HL-60 (cell line): ENCODE measurements around the gene SCARB2.

Experiments used
- TF ChIP-seq, protein P1 (sequence below): IDR thresholded peaks from 2 replicates; pipeline ENCODE4 v1.6.1; 2012; ENCODE audit warnings: low read depth; ENCODE audit not compliant: insufficient replicate concordance
- TF ChIP-seq, protein P2 (sequence below): IDR thresholded peaks from one replicate; pipeline ENCODE4 v1.5.1; 2011; ENCODE audit warnings: low read length, control low read depth, inconsistent platforms; ENCODE audit not compliant: insufficient read depth

- TF ChIP-seq, protein P1, sequence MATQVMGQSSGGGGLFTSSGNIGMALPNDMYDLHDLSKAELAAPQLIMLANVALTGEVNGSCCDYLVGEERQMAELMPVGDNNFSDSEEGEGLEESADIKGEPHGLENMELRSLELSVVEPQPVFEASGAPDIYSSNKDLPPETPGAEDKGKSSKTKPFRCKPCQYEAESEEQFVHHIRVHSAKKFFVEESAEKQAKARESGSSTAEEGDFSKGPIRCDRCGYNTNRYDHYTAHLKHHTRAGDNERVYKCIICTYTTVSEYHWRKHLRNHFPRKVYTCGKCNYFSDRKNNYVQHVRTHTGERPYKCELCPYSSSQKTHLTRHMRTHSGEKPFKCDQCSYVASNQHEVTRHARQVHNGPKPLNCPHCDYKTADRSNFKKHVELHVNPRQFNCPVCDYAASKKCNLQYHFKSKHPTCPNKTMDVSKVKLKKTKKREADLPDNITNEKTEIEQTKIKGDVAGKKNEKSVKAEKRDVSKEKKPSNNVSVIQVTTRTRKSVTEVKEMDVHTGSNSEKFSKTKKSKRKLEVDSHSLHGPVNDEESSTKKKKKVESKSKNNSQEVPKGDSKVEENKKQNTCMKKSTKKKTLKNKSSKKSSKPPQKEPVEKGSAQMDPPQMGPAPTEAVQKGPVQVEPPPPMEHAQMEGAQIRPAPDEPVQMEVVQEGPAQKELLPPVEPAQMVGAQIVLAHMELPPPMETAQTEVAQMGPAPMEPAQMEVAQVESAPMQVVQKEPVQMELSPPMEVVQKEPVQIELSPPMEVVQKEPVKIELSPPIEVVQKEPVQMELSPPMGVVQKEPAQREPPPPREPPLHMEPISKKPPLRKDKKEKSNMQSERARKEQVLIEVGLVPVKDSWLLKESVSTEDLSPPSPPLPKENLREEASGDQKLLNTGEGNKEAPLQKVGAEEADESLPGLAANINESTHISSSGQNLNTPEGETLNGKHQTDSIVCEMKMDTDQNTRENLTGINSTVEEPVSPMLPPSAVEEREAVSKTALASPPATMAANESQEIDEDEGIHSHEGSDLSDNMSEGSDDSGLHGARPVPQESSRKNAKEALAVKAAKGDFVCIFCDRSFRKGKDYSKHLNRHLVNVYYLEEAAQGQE, result no peak
- TF ChIP-seq, protein P2, sequence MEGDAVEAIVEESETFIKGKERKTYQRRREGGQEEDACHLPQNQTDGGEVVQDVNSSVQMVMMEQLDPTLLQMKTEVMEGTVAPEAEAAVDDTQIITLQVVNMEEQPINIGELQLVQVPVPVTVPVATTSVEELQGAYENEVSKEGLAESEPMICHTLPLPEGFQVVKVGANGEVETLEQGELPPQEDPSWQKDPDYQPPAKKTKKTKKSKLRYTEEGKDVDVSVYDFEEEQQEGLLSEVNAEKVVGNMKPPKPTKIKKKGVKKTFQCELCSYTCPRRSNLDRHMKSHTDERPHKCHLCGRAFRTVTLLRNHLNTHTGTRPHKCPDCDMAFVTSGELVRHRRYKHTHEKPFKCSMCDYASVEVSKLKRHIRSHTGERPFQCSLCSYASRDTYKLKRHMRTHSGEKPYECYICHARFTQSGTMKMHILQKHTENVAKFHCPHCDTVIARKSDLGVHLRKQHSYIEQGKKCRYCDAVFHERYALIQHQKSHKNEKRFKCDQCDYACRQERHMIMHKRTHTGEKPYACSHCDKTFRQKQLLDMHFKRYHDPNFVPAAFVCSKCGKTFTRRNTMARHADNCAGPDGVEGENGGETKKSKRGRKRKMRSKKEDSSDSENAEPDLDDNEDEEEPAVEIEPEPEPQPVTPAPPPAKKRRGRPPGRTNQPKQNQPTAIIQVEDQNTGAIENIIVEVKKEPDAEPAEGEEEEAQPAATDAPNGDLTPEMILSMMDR, result no peak
Measured at GRCh38 chr4:76182463-76182862, 31.2 kb downstream of the SCARB2 start.
